Measurements from ENCODE around the gene FRMD4A. TPM values are rescaled to one million over a fixed set of nuclear protein-coding genes. Genes with fewer than 3 reads are reported as not detected.

Gene FRMD4A
- total and polyA plus RNA-seq, 7 donors: 2.9 to 9.1 (median 6.2) TPM

GRCh38 chr10:13813550-13813949 is 517.2 kb downstream of the FRMD4A start:
- intact Hi-C loops (cut with DNase I): no loop called here
- H3K36me3 ChIP-seq (ENCODE audit: insufficient read depth in 1 of 2, low read depth in 1 of 2): no peaks in the 10 kb centered on the region
- no peak overlapping the region for H3K27ac ChIP-seq
- no peak for TF ChIP-seq CTCF (IDR thresholded peaks at IDR 0.05)
- no peak for DNase-seq
- no peak overlapping the region for H3K4me3 ChIP-seq
- WGBS, 3 donors: 97 to 98% (median 98%) methylated on average over 5 of the region's 5 CpGs
- no peaks in the 10 kb centered on the region for H3K4me1 ChIP-seq
- ATAC-seq: no peak
- H3K9me3 ChIP-seq: no peaks in the 10 kb centered on the region
- H3K27me3 ChIP-seq (ENCODE audit: insufficient read depth in 3 of 3, low read length in 2 of 3): peaks cover 0 to 2% (median 0%) of the 10 kb centered on the region in 3 donors

- H3K36me3 ChIP-seq (ENCODE audit: insufficient read depth in 1 of 2, low read depth in 1 of 2): no peaks in the 10 kb centered on the region
- no peaks in the 10 kb centered on the region for H3K4me1 ChIP-seq
- no peak overlapping the region for H3K27ac ChIP-seq
- peaks cover 0 to 2% (median 0%) of the 10 kb centered on the region in 3 donors for H3K27me3 ChIP-seq (ENCODE audit: insufficient read depth in 3 of 3, low read length in 2 of 3)
- TF ChIP-seq CTCF (IDR thresholded peaks at IDR 0.05): no peak
- no peak for ATAC-seq
- 93 to 96% (median 93%) methylated on average over 11 of the region's 11 CpGs for WGBS, 3 donors
- H3K9me3 ChIP-seq: no peaks in the 10 kb centered on the region
- intact Hi-C loops (cut with DNase I): no loop called here
- H3K4me3 ChIP-seq: no peak overlapping the region
- no peak for DNase-seq
These were observed 517.9 kb downstream of the FRMD4A start for GRCh38 chr10:13812804-13813203.

GRCh38 chr10:13810568-13810967 is 520.2 kb downstream of the FRMD4A start:
- Histone ChIP-seq H3K27ac (no peak overlapping the region), H3K9me3 (no peaks in the 10 kb centered on the region), H3K27me3 (ENCODE audit: insufficient read depth in 3 of 3, low read length in 2 of 3) (no peaks in the 10 kb centered on the region), H3K4me1 (no peaks in the 10 kb centered on the region), H3K36me3 (ENCODE audit: insufficient read depth in 1 of 2, low read depth in 1 of 2) (no peaks in the 10 kb centered on the region), H3K4me3 (no peak overlapping the region)
- intact Hi-C loops (cut with DNase I): no loop called here
- DNase-seq (no peak), ATAC-seq (no peak)
- 38 to 48% (median 41%) methylated on average over 4 of the region's 4 CpGs for WGBS, 3 donors
- no peak for TF ChIP-seq CTCF (IDR thresholded peaks at IDR 0.05)

- TF ChIP-seq CTCF (IDR thresholded peaks at IDR 0.05): no peak
- WGBS, 3 donors: 56 to 65% (median 60%) methylated on average over 6 of the region's 6 CpGs
- Histone ChIP-seq H3K36me3 (ENCODE audit: insufficient read depth in 1 of 2, low read depth in 1 of 2) (no peaks in the 10 kb centered on the region), H3K9me3 (no peaks in the 10 kb centered on the region), H3K27me3 (ENCODE audit: insufficient read depth in 3 of 3, low read length in 2 of 3) (no peaks in the 10 kb centered on the region), H3K4me1 (no peaks in the 10 kb centered on the region), H3K4me3 (no peak overlapping the region), H3K27ac (peak overlapping the region; percentile 36)
- ATAC-seq (no peak), DNase-seq (no peak)
- intact Hi-C loops (cut with DNase I): no loop called here
These were observed 521.3 kb downstream of the FRMD4A start for GRCh38 chr10:13809427-13809826.

All from psoas muscle (tissue), 8 donors.